AG08396 (cell line): ENCODE measurements around the gene CREB3L2.

Experiments used
- DNase-seq: peaks from one replicate; pipeline ENCODE4 v3.0.0; 2012; ENCODE audit warnings: low spot score, mixed read lengths

The CREB3L2 gene

GRCh38 chr7:137898839-137899721 lies 102.8 kb downstream of the CREB3L2 start:
- DNase-seq, result peak; percentile 81

GRCh38 chr7:137895301-137896221 lies 106.3 kb downstream of the CREB3L2 start:
- no peak for DNase-seq

DNA sequence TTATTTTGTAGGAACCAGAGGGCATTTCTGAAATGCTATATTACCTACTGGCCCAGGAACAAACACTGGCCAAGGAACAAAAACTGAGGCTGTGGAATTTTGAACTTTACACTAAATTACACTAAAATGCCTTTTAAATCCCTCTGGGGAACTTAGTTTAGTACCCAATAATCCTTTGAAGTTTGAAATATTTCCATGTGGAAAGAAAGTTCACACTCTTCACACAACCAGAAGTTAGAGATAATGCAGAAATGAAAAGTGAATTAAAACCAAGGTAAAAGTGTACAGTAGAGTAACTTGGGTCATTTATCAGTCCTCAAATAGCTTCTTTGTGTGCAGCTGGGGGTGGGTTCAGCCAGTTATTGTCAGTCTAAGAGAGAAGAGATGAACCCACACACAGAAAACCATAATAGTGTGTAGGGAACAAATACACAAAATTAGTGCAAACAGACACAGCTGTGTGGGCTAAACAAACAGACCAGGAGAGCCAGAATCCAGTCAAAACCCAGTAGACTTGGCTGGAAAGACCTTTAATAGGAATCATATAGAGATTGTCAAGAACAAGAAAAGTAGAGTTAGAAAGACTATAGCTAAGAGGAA lies 108.6 kb downstream of the CREB3L2 start:
- no peak for DNase-seq

DNA sequence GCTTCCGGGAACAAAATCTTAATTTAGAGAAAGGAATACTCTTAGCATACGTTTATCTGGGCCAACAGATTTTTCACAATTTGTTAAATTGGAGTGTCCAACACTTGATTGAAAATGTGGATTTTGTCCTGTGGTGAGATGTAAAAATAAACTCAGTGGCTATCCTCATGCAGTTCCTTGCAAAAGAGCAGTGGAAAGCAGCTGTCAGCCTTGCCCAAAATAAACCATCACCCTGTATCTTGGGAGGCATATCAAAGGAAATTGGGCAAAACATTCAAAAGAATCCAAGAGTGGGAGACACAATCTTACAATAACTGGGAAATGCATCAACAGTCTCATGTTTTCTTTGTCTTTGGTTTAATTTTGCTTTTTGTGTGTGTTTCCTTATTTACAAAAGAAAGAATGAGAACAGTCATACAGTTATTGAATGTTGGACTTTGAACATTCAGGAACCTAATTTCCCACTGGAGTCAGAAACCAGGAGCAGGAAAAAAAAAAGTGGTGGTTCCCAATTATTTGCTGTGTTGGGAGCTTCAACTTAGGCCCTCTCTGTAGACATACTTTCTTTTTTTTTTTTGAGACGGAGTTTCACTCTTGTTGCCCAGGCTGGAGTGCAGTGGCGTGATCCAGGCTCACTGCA lies 110.8 kb downstream of the CREB3L2 start:
- DNase-seq, result no peak

DNA sequence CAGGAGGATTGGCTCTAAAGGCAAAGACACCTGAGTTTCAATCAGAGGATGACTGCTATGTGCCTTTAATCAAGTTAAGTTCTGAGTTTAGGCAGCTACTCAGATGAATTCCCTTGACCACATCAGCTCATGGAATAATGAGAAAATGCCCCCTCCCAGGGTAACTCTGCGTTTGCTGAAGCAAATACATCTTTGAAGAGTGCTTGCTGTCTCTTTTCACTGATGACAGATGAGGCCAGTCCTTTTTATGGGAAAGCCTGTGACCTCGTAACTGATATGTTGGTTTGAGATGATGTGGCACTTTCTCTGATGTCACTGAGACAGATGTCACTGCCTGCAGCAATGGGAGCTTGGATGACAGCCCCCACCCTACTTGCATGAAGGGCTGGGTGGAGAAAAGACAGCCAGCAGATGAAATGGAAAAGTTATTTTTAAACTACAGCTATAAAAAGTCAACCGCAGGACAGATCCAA lies 111.4 kb downstream of the CREB3L2 start:
- no peak for DNase-seq

- DNase-seq, result no peak
Observed at GRCh38 chr7:137888241-137888640, 113.6 kb downstream of the CREB3L2 start.

DNA sequence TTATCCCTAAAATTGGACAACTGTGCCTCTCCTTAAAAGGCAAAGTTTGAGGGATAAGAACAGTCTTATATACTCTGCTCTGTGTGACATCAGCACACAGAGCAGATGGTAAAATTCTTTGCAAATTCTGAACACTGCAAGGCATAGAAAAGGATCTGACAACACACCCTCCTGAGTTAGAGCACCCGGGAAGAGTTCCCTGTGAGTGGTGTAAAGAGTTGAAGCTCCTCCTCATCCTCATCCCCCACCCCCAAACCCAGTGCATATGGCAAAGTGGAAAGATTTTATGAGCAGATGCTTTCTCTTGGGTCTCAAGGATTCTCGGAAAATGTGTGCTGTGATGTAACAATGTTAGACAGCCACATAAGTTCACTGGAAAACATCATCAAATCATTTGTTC lies 115.1 kb downstream of the CREB3L2 start:
- no peak for DNase-seq

GRCh38 chr7:137886281-137886680 lies 115.6 kb downstream of the CREB3L2 start:
- DNase-seq, result no peak

DNA sequence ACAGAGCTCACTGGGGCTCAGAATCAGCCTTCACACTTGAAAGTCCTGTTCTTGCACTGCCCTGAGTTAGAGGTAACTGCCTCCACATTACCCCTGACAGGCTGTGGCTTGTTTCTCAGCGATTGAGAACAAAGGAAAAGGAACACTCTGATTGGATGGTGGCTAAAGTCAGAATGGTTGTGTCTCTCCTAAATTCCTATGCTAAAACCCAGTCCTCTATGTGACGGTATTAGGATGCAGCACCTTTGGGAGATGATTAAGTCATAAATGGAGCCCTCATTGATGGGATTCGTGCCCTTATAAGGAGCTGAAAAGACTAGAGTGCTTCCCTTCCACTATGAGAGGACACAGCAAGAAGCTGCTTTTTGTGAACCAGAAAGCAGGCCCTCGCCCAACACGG lies 116.2 kb downstream of the CREB3L2 start:
- DNase-seq, result no peak

- no peak for DNase-seq
Observed at GRCh38 chr7:137882806-137883205, 119.1 kb downstream of the CREB3L2 start.

- DNase-seq, result peak; percentile 91
Observed at GRCh38 chr7:137882261-137882668, 119.6 kb downstream of the CREB3L2 start.

- DNase-seq, result no peak
Observed at GRCh38 chr7:137881607-137882260, 120.2 kb downstream of the CREB3L2 start.

- DNase-seq, result no peak
Observed at GRCh38 chr7:137880432-137880831, 121.5 kb downstream of the CREB3L2 start.

DNA sequence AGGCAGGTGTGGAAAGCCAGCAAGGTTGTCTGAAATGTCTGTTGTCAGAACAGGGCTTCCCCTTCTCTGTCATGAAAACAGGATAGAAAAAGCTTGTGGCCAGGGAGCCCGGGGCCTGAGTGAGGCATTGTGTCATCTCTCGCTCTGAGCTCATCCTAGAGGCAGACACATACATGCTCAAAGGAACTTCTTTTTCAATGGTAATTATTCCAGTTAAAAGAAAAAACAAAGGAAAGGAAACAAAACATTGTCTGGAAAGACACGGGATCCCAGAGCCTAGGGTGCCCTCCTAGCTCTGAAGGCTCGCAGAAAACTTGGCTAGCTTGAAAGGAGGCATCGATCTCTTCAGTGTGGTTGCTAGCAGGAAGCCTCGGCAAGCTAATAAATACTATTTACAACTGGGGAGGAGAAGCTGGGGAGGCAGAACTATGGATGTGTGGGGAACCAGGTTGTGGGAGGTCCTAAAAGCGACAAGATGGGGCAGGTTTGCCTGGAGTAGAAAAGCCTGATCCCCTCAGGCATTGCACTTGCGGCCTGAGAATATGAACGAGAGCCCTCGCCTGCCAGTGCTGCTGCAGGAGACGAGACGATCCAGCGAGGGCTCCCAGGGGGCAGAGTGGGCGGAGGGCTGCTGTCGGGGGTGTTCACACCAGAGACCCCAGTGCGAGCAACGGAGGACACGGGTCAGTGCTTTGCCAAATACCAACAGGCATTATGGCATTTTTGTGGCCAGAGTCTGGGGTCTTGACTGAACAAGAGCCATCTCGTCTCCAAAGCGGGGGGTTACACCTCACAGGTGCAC lies 122.3 kb downstream of the CREB3L2 start:
- DNase-seq, result peak; percentile 25

GRCh38 chr7:137878333-137878961 lies 123.4 kb downstream of the CREB3L2 start:
- DNase-seq, result no peak

DNA sequence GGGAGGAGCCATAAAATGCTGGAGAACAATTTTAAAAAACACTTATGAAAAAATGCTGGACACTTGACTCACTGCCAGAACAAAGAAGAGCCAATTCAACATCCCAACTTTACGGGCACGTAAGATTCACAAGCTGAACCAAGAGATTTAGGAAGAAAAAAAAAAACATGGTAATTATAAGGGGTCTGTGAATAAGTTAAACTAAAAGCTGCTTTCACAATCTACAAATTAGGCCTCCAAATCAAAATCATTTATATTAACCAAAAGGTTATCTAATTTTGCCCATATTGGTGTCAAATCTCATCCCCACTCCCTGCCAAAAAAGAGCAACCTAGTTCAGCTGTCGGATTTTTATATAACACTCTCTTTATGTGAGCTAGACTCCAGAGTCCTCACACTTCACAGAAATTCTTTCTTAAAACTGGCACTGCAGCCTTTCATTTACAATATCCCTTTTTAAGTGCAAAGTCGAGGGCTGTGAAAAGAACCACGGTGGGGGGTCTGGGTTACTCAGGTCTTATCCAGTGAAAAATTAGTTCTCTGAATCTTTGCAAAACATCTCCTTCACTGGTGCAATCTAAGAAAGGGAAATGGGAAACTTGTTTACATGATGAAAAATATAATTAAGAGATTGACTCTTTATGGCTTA lies 124.7 kb downstream of the CREB3L2 start:
- no peak for DNase-seq

DNA sequence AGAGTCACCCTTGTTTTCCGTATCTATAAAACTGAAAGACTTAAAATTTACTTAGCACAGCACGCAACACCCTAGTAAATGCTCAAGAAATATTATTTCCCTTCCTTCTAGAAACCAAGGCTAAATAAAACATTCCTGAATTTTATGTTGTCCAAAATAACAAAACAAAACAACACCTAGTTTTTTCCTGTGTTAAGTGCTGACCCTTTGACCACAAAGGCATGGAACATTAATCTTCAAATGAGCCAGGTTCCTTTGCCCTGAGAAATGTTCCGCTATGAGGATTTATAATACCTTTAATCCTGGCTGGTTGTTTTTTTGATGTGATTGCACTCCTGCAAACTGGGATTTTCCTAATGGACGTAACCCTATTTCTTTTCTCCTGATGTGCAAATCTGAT lies 126.1 kb downstream of the CREB3L2 start:
- no peak for DNase-seq

- DNase-seq, result peak; percentile 28
Observed at GRCh38 chr7:137873979-137874777, 127.7 kb downstream of the CREB3L2 start.

- no peak for DNase-seq
Observed at GRCh38 chr7:137873524-137873923, 128.4 kb downstream of the CREB3L2 start.
